Activated naive CD8-positive, alpha-beta T cell treated with anti-CD3 and anti-CD28 coated beads, Interleukin-2, amount 10 ng/mL, durations not matched to agents 7 days and 5 days (primary cell): ENCODE results near the gene TNS1. TPM values are rescaled to one million over a fixed set of nuclear protein-coding genes. Genes with fewer than 3 reads are reported as not detected.
"Not testable (repeated sequence)": the region's sequence is repeated elsewhere in the genome, so short reads cannot be mapped to it uniquely, and the experiment has no call there.

Experiments
- ATAC-seq: fragments of 150-1000 bp; cut with Tn5 transposase; one replicate; pipeline ENCODE4 v1.10.0; 2021; ENCODE audit warnings: low read depth, moderate library complexity
- POLR2A ChIA-PET: fragments of 350-600 bp; sonication (Branson Sonifier 250); formaldehyde crosslinking; loops from one replicate; lab custom pipeline; 2021; ENCODE audit warnings: antibody characterized with exemption; lab: Charles Lee
- DNase-seq: peaks from one replicate; pipeline ENCODE4 v3.0.0; 2021
- H3K27ac Mint-ChIP-seq: one replicate; pipeline ENCODE4 v1.8.0; 2022; ENCODE audit warnings: mild to moderate bottlenecking, mixed read lengths
- H3K27me3 Mint-ChIP-seq: one replicate; pipeline ENCODE4 v1.8.0; 2022; ENCODE audit warnings: mild to moderate bottlenecking, moderate library complexity, mixed read lengths
- H3K36me3 Mint-ChIP-seq: one replicate; pipeline ENCODE4 v1.8.0; 2021; ENCODE audit warnings: mild to moderate bottlenecking, mixed read lengths
- H3K4me1 Mint-ChIP-seq: one replicate; pipeline ENCODE4 v1.8.0; 2021; ENCODE audit warnings: mixed read lengths
- H3K4me3 Mint-ChIP-seq: one replicate; pipeline ENCODE4 v1.8.0; 2022; ENCODE audit warnings: mild to moderate bottlenecking, moderate library complexity, mixed read lengths
- H3K9me3 Mint-ChIP-seq: one replicate; pipeline ENCODE4 v1.8.0; 2021; ENCODE audit warnings: mixed read lengths
- total RNA-seq, 2 experiments: library from RNA; stranded (reverse); gene quantifications; one replicate each; pipeline ENCODE4 v1.2.3, GENCODE V29; 2021

The TNS1 gene
- total RNA-seq, 2 experiments from 2014 or later, result 15.1 to 21.2 TPM

GRCh38 chr2:217812170-217812569 is 190.6 kb downstream of the TNS1 start:
- no peak for DNase-seq
- Mint-ChIP-seq H3K27ac (no peak overlapping the region), H3K9me3 (peaks cover 1% of the 10 kb centered on the region), H3K27me3 (peaks cover 3% of the 10 kb centered on the region), H3K4me1 (no peaks in the 10 kb centered on the region), H3K4me3 (no peak overlapping the region), H3K36me3 (peaks cover 11% of the 10 kb centered on the region)
- POLR2A ChIA-PET, result no interaction called here
- no peak for ATAC-seq

GRCh38 chr2:217810260-217810659 is 192.5 kb downstream of the TNS1 start:
- peaks cover 11% of the 10 kb centered on the region for H3K36me3 Mint-ChIP-seq
- H3K9me3 Mint-ChIP-seq, result peaks cover 5% of the 10 kb centered on the region
- ATAC-seq (no peak), DNase-seq (no peak)
- H3K4me3 Mint-ChIP-seq, result no peak overlapping the region
- H3K27me3 Mint-ChIP-seq, result peaks cover 3% of the 10 kb centered on the region
- peaks cover 4% of the 10 kb centered on the region for H3K4me1 Mint-ChIP-seq
- POLR2A ChIA-PET, result no interaction called here
- no peak overlapping the region for H3K27ac Mint-ChIP-seq

- H3K36me3 Mint-ChIP-seq, result peaks cover 11% of the 10 kb centered on the region
- H3K27ac Mint-ChIP-seq, result no peak overlapping the region
- ATAC-seq (no peak), DNase-seq (no peak)
- peaks cover 5% of the 10 kb centered on the region for H3K4me1 Mint-ChIP-seq
- H3K27me3 Mint-ChIP-seq, result peaks cover 3% of the 10 kb centered on the region
- no peak overlapping the region for H3K4me3 Mint-ChIP-seq
- POLR2A ChIA-PET, result no interaction called here
- peaks cover 5% of the 10 kb centered on the region for H3K9me3 Mint-ChIP-seq
These were observed 193.1 kb downstream of the TNS1 start for GRCh38 chr2:217809736-217810135.

- H3K4me3 Mint-ChIP-seq, H3K4me1 Mint-ChIP-seq, H3K9me3 Mint-ChIP-seq, ATAC-seq, H3K27ac Mint-ChIP-seq, DNase-seq, H3K27me3 Mint-ChIP-seq, POLR2A ChIA-PET: not testable (repeated sequence)
- H3K36me3 Mint-ChIP-seq, result peaks cover 11% of the 10 kb centered on the region
These were observed 193.8 kb downstream of the TNS1 start for GRCh38 chr2:217808967-217809366.

GRCh38 chr2:217808326-217808725 is 194.5 kb downstream of the TNS1 start:
- Mint-ChIP-seq H3K27ac (no peak overlapping the region), H3K9me3 (peaks cover 5% of the 10 kb centered on the region), H3K27me3 (no peaks in the 10 kb centered on the region), H3K4me1 (peaks cover 5% of the 10 kb centered on the region), H3K36me3 (peaks cover 11% of the 10 kb centered on the region), H3K4me3 (no peak overlapping the region)
- DNase-seq (no peak), ATAC-seq (no peak)
- POLR2A ChIA-PET, result no interaction called here

- Mint-ChIP-seq H3K4me1 (peaks cover 5% of the 10 kb centered on the region), H3K9me3 (peaks cover 5% of the 10 kb centered on the region), H3K36me3 (peaks cover 11% of the 10 kb centered on the region), H3K4me3 (no peak overlapping the region), H3K27ac (no peak overlapping the region), H3K27me3 (no peaks in the 10 kb centered on the region)
- POLR2A ChIA-PET, result no interaction called here
- DNase-seq (no peak), ATAC-seq (no peak)
These were observed 195.0 kb downstream of the TNS1 start for GRCh38 chr2:217807753-217808152.

GRCh38 chr2:217807025-217807424 is 195.8 kb downstream of the TNS1 start:
- POLR2A ChIA-PET, result no interaction called here
- H3K27ac Mint-ChIP-seq, result no peak overlapping the region
- H3K4me1 Mint-ChIP-seq, result peaks cover 5% of the 10 kb centered on the region
- DNase-seq (no peak), ATAC-seq (no peak)
- H3K27me3 Mint-ChIP-seq, result no peaks in the 10 kb centered on the region
- peaks cover 5% of the 10 kb centered on the region for H3K9me3 Mint-ChIP-seq
- H3K4me3 Mint-ChIP-seq, result no peak overlapping the region
- H3K36me3 Mint-ChIP-seq, result peaks cover 11% of the 10 kb centered on the region

- peaks cover 5% of the 10 kb centered on the region for H3K4me1 Mint-ChIP-seq
- POLR2A ChIA-PET, result no interaction called here
- H3K9me3 Mint-ChIP-seq, result peaks cover 5% of the 10 kb centered on the region
- DNase-seq (no peak), ATAC-seq (no peak)
- no peak overlapping the region for H3K27ac Mint-ChIP-seq
- H3K36me3 Mint-ChIP-seq, result peaks cover 11% of the 10 kb centered on the region
- H3K4me3 Mint-ChIP-seq, result no peak overlapping the region
- no peaks in the 10 kb centered on the region for H3K27me3 Mint-ChIP-seq
These were observed 196.4 kb downstream of the TNS1 start for GRCh38 chr2:217806482-217806765.

- Mint-ChIP-seq H3K27me3 (no peaks in the 10 kb centered on the region), H3K4me1 (peaks cover 5% of the 10 kb centered on the region), H3K9me3 (peaks cover 5% of the 10 kb centered on the region), H3K27ac (peak overlapping the region; percentile 44), H3K4me3 (no peak overlapping the region), H3K36me3 (peaks cover 11% of the 10 kb centered on the region)
- ATAC-seq, result no peak
- no peak for DNase-seq
- POLR2A ChIA-PET, result no interaction called here
These were observed 196.9 kb downstream of the TNS1 start for GRCh38 chr2:217805668-217806481.

GRCh38 chr2:217804791-217805667 is 197.8 kb downstream of the TNS1 start:
- Mint-ChIP-seq H3K27ac (peak overlapping the region; percentile 44), H3K36me3 (peaks cover 11% of the 10 kb centered on the region), H3K9me3 (peaks cover 5% of the 10 kb centered on the region), H3K27me3 (no peaks in the 10 kb centered on the region), H3K4me1 (peaks cover 5% of the 10 kb centered on the region), H3K4me3 (no peak overlapping the region)
- ATAC-seq (peak; percentile 17), DNase-seq (peak; percentile 12)
- POLR2A ChIA-PET, result no interaction called here

GRCh38 chr2:217804338-217804737 is 198.5 kb downstream of the TNS1 start:
- POLR2A ChIA-PET, result no interaction called here
- no peak for DNase-seq

GRCh38 chr2:217803653-217803960 is 199.2 kb downstream of the TNS1 start:
- DNase-seq (peak; percentile 10), ATAC-seq (no peak)
- H3K4me1 Mint-ChIP-seq, result peaks cover 9% of the 10 kb centered on the region
- POLR2A ChIA-PET, result no interaction called here
- no peak overlapping the region for H3K27ac Mint-ChIP-seq
- H3K4me3 Mint-ChIP-seq, result no peak overlapping the region
- peaks cover 4% of the 10 kb centered on the region for H3K9me3 Mint-ChIP-seq
- H3K36me3 Mint-ChIP-seq, result peaks cover under 1% of the 10 kb centered on the region
- H3K27me3 Mint-ChIP-seq, result no peaks in the 10 kb centered on the region

More at GRCh38 chr2:217804338-217804737, 198.5 kb downstream of the TNS1 start:
- Mint-ChIP-seq H3K9me3 (peaks cover 5% of the 10 kb centered on the region), H3K27ac (no peak overlapping the region), H3K36me3 (peaks cover 5% of the 10 kb centered on the region), H3K4me3 (no peak overlapping the region), H3K27me3 (no peaks in the 10 kb centered on the region), H3K4me1 (peaks cover 5% of the 10 kb centered on the region)
- no peak for ATAC-seq

GRCh38 chr2:217802876-217803652 is 199.7 kb downstream of the TNS1 start:
- no peak overlapping the region for H3K27ac Mint-ChIP-seq
- H3K9me3 Mint-ChIP-seq, result peaks cover 4% of the 10 kb centered on the region
- POLR2A ChIA-PET, result no interaction called here
- no peaks in the 10 kb centered on the region for H3K36me3 Mint-ChIP-seq
- no peak for ATAC-seq
- DNase-seq, result peak; percentile 6
- no peak overlapping the region for H3K4me3 Mint-ChIP-seq
- peaks cover 9% of the 10 kb centered on the region for H3K4me1 Mint-ChIP-seq
- H3K27me3 Mint-ChIP-seq, result no peaks in the 10 kb centered on the region
